NCI-H1694 (cell line): ENCODE results near the gene SCRT2.

Experiments
- DNase-seq: peaks from one replicate; lab custom pipeline; 2025; lab: John Stamatoyannopoulos, UW

The SCRT2 gene

GRCh38 chr20:634148-634925 lies 41.3 kb downstream of the SCRT2 start:
- peak; percentile 81 for DNase-seq

DNA sequence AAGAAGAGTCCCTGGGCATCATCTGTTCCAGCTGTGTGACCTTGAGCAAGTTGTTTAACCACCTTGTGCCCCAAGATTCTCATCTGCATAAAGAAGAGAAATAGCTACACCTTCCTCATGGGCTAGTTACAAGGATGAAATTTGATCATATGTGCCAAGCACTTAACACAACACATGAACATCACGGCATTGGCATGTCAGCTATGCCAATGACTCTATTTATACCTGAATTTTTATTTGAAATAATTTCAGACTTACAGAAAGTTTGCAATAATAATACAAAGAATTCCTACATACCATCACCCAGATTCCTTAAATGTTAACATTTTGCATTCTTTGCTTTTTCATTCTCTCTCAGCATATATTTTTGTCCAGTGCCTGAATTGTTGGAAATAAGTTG lies 44.5 kb downstream of the SCRT2 start:
- no peak for DNase-seq

- no peak for DNase-seq
These were observed 49.0 kb downstream of the SCRT2 start for GRCh38 chr20:626579-626978.

DNA sequence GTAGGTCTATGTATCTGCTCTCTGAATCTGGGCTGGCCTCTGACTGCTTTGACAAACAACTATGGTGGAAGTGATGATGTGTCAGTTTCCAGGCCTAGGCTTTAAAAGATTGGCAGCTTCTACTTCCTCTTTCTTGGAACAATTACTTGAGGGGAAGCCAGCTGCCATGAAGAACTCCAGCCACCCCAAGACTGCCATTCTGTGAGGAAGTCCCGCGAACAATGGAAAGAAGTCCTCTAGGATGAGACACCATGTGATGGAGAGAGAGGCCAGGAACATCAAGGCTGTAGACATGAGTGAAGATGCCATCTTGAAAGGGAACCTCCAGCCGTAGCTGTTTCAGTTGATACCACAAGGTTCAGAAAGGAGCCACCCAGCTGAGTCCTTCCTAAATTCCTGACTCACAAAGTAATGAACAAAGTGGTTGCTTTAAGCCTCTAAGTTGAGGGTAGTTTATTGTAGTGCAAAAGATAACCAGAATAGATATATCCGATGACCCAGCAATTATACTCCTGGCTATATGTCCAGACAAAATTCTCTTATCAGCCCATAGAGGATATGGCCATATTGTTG lies 50.2 kb downstream of the SCRT2 start:
- DNase-seq = no peak

- no peak for DNase-seq
These were observed 51.9 kb downstream of the SCRT2 start for GRCh38 chr20:623704-624103.

GRCh38 chr20:623021-623420 lies 52.6 kb downstream of the SCRT2 start:
- no peak for DNase-seq

DNA sequence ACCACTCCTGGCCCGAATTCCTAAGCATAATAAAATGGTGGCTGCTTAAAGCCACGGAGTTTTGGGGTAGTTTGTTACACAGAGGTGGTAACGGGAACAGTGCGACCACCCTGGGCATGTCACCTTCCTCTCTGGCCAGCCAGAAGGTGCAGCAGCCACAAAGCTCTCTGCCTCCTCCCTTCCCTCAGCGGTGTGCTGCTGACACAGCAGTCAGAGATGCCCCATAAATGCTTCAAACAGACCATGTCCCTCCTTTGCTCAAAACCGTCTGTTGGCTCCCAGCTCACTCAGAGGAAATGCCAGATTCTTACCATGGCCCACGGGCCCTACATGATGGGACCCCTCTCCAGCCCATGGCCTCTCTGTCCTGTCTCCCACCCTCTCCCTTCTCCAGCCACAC lies 53.4 kb downstream of the SCRT2 start:
- no peak for DNase-seq

DNA sequence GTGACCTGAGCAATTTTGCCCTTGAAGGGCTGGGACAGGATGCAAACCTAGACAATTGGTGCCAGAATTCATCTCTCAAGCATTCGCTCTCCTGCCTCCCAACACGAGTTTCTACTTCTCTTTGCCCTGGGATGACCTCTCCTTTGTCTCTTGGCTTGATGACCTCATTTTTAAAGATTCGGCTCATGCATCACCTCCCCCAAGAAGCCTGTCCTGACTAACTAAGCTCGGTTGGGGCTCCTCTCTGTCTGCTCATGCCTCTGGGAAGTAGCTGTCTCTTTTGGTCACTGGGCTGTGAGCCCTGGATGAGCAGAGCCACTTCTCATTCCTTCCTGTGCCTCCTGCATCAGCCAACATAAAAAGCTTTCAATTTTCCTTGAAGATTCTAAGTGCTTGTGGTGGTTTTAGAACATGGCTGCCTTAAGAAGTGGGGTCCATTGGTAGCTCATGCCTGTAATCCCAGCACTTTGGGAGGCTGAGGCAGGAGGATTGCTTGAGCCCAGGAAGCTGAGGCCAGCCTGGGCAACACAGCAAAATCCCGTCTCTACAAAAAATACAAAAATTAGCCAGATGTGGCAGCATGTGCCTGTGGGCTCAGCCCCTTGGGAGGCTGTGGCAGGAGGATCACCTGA lies 54.4 kb downstream of the SCRT2 start:
- DNase-seq = no peak

- no peak for DNase-seq
These were observed 55.4 kb downstream of the SCRT2 start for GRCh38 chr20:620246-620645.

DNA sequence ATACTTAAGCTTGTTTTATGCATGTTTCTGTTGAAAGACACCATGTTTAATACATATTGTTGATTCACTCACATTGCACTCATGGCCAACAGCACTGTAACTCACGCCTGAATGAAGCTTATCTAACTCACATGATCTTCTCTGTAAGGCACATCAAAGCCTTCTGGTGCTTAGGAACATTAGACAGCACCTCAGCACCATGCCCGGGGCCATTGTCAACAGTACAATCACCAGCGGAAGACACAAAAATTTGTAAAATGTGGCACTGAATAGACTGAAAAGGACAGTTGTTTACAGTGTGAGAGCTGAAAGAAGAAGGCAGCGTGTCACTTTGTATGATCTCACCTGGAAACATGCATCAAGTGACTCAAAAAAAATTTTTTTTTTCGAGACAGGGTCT lies 56.6 kb downstream of the SCRT2 start:
- no peak for DNase-seq

- DNase-seq = no peak
These were observed 57.5 kb downstream of the SCRT2 start for GRCh38 chr20:617934-618690.

GRCh38 chr20:615514-615913 lies 60.1 kb downstream of the SCRT2 start:
- no peak for DNase-seq

DNA sequence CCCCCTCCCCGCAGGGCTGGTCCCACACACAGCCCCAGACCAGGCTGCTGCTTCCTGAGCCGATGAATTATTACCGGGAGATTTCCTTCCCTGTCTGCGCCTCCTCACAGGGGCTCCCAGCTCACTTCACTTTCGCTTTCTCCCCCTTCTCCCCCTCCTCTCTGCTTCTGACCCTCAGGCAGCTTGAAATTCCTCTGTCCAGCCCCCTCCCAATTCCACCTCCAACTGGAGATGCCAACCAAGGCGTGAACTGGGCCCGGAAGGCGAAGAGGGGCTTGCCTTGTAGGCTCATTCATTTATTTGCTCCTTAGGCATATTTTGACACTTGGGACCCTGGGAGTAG lies 63.8 kb downstream of the SCRT2 start:
- no peak for DNase-seq
